H7 (cell line): ENCODE results near the gene KIFC3. TPM values are rescaled to one million over a fixed set of nuclear protein-coding genes. Genes with fewer than 3 reads are reported as not detected.
"Not testable (repeated sequence)": the region's sequence is repeated elsewhere in the genome, so short reads cannot be mapped to it uniquely, and the experiment has no call there.

ENCODE experiments used
- DNase-seq: peaks from one replicate; pipeline ENCODE4 v3.0.0; 2012
- H3K27me3 ChIP-seq: 2 replicates; pipeline ENCODE4 v1.6.0; 2011; ENCODE audit warnings: mild to moderate bottlenecking, low read length; ENCODE audit not compliant: control insufficient read depth, insufficient read depth
- H3K36me3 ChIP-seq: replicated peaks from 2 replicates; pipeline ENCODE4 v1.5.1; 2011; ENCODE audit warnings: low read length; ENCODE audit not compliant: control insufficient read depth, insufficient read depth
- H3K4me3 ChIP-seq: 2 replicates; pipeline ENCODE4 v1.5.1; 2011; ENCODE audit warnings: low read depth, mild to moderate bottlenecking, control low read depth, low read length, moderate library complexity; ENCODE audit not compliant: insufficient read depth
- total RNA-seq: library from RNA; depleted of rRNA; stranded (reverse); fragments of >200 nt; shearing (Covaris generic); gene quantifications from 2 replicates; pipeline ENCODE4 v1.2.3, GENCODE V29; 2014

KIFC3 gene
- total RNA-seq, 1 experiment from 2014 or later: 20.4 TPM

DNA sequence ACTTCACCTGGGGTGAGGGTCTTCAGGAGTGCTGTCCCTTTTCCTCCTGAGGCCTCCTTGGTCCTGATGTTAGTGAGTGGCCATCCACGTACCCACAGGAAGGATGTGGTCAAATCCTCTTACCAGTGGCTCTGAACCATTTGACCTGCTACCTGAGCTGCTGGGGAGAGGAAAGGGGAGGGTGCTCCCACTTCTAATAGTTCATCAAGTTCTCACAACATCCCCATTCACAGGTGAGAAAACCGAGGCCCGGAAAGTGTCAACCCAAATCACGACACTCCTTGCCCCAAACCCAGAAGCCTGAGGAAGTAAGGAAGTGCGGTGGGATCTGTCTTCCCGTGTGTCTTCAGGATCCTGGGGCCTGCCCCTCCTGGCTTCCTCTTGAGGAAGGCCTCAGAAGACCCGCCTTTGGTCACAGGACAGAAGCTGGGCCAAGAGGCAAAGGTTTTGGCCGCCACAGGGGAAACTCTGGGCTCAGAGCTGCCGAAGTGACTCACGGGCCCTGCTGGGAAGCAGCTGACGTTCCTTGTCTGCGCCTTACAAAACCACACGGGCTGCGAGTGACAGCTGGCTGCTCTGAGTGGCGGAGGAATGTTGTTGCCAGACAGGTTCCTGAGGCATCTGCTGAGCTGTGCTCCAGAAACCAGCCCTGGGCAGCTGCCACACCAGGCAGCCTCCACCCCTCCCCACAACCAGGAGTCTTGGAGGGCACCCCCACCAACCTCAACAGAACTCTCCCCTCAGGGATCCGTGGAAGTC, 13.9 kb upstream of the KIFC3 start:
- Histone ChIP-seq H3K27me3 (no peaks in the 10 kb centered on the region), H3K36me3 (no peaks in the 10 kb centered on the region), H3K4me3 (no peak overlapping the region)
- peak; percentile 80 for DNase-seq

DNA sequence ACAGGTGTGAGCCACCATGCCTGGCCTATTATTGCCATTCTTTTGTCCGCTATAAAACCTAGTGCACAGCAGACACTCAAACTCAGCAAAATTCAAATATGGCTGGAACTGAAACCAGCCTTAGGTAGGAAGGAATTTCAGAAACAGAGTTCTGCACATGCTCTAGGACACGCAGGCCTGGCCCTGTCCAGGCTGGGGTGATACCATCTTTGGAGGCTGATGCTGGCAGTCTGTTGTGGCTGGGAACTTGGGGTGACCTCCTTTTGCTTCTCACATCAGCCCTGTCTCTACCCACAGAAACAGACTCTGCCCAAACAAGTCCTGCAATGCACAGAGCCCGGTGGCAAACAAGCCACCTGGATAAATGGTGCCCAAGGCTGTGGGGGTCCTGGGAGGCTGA, 12.6 kb upstream of the KIFC3 start:
- Histone ChIP-seq H3K27me3 (no peaks in the 10 kb centered on the region), H3K4me3 (no peak overlapping the region), H3K36me3 (no peaks in the 10 kb centered on the region)
- no peak for DNase-seq

- no peak for DNase-seq
- H3K27me3 ChIP-seq: no peaks in the 10 kb centered on the region
- H3K4me3 ChIP-seq: no peak overlapping the region
- no peaks in the 10 kb centered on the region for H3K36me3 ChIP-seq
Observed at GRCh38 chr16:57813466-57813865, 11.2 kb upstream of the KIFC3 start.

DNA sequence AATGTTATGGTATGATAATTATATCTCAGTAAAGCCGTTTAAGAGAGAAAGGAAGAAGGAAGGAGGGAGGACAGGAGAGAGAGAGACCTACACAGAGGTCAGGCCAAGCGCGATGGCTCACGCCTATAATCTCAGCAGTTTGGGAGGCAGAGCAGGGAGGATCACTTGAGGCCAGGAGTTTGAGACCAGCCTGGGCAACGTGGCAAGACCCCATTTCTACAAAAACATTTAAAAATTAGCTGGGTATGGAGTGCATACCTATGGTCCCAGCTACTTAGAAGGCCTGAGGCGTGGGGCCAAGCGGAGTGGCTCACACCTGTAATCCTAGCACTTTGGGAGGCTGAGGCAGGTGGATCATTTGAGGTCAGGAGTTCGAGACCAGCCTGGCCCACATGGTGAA, 9.0 kb upstream of the KIFC3 start:
- not testable (repeated sequence) for DNase-seq, H3K27me3 ChIP-seq, H3K4me3 ChIP-seq, H3K36me3 ChIP-seq

DNA sequence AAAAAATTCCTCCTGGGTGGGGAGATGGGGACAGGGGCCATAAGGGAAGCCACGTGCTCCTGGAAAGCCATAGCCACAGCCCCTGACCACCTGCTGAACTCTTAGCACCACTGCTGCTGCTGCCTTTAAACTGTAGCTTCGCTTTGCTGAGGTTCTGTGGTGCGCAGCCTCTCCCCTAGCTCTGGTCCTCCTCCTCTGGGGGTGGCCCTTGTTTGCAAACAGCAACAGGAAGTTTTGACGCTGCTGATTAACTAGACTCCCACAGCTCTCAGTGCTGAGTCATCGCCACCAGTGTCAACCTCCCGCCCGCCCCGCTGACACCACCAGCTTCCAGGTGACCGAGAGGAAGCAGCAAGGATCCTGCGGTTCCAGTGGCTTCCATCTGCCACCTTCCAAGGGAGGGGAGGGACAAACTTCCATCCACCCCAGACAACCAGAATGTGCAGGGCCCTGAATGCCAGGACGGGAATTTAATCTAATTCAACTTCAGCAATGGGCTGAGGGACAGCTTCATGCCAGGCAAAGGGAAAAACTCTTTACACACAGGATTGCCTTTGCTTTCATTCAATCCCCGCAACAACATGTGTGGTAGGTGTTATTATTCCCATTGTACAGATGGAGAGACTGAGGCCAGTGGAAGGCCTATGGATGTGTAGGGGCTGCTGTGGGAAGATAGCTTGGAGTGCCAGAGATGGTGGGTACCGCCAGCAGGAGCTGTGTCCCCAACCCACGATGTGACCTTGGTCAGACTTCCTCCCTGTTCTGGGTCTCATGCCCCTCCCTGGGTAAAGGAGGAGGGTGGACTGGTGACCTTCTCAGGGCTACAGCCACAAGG, 8.1 kb upstream of the KIFC3 start:
- H3K4me3 ChIP-seq: no peak overlapping the region
- H3K27me3 ChIP-seq: no peaks in the 10 kb centered on the region
- no peaks in the 10 kb centered on the region for H3K36me3 ChIP-seq
- DNase-seq: peak; percentile 71

GRCh38 chr16:57809276-57810196, 7.2 kb upstream of the KIFC3 start:
- Histone ChIP-seq H3K36me3 (no peaks in the 10 kb centered on the region), H3K27me3 (no peaks in the 10 kb centered on the region), H3K4me3 (no peak overlapping the region)
- DNase-seq: no peak

GRCh38 chr16:57808589-57809228, 6.4 kb upstream of the KIFC3 start:
- no peaks in the 10 kb centered on the region for H3K36me3 ChIP-seq
- H3K4me3 ChIP-seq: no peak overlapping the region
- H3K27me3 ChIP-seq: no peaks in the 10 kb centered on the region
- no peak for DNase-seq

- Histone ChIP-seq H3K27me3 (no peaks in the 10 kb centered on the region), H3K36me3 (no peaks in the 10 kb centered on the region), H3K4me3 (no peak overlapping the region)
- peak; percentile 92 for DNase-seq
Observed at GRCh38 chr16:57807968-57808528, 5.8 kb upstream of the KIFC3 start.

GRCh38 chr16:57807252-57807967, 5.1 kb upstream of the KIFC3 start:
- Histone ChIP-seq H3K27me3 (no peaks in the 10 kb centered on the region), H3K4me3 (no peak overlapping the region), H3K36me3 (no peaks in the 10 kb centered on the region)
- no peak for DNase-seq

GRCh38 chr16:57805176-57805575, 2.9 kb upstream of the KIFC3 start:
- Histone ChIP-seq H3K4me3 (no peak overlapping the region), H3K27me3 (no peaks in the 10 kb centered on the region), H3K36me3 (no peaks in the 10 kb centered on the region)
- DNase-seq: no peak

DNA sequence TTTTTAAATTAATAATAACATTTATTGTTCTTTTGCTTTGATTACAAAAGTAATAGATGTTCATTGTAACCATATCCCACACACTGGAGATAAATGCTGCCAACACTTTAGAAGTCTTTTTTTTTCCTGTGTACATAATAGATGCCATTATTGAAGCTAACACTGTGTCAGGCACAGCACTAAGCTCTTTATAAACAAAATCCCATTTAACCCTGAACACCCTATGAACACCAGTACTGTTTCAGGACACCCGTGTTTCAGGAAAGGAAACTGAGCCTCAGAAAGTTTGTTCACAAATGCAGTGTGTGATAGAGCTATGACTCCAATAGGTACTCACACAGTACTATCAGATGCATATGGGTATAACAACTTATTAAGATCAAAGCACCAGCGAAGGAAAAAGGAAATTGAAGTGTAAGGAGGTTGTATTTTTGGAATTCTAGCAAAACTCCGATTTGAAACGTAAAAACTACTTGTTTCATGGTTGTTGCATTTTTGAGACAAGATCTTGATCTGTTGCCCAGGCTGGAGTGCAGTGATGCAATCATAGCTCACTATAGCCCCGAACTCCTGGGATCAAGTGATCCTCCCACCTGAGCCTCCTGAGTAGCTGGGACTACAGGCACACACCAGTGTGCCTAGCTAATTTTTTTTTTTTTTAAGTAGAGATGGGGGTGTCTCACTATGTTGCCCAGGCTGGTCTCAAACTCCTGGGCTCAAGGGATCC, 2.0 kb upstream of the KIFC3 start:
- no peak for DNase-seq
- no peak overlapping the region for H3K4me3 ChIP-seq
- no peaks in the 10 kb centered on the region for H3K36me3 ChIP-seq
- H3K27me3 ChIP-seq: no peaks in the 10 kb centered on the region

DNA sequence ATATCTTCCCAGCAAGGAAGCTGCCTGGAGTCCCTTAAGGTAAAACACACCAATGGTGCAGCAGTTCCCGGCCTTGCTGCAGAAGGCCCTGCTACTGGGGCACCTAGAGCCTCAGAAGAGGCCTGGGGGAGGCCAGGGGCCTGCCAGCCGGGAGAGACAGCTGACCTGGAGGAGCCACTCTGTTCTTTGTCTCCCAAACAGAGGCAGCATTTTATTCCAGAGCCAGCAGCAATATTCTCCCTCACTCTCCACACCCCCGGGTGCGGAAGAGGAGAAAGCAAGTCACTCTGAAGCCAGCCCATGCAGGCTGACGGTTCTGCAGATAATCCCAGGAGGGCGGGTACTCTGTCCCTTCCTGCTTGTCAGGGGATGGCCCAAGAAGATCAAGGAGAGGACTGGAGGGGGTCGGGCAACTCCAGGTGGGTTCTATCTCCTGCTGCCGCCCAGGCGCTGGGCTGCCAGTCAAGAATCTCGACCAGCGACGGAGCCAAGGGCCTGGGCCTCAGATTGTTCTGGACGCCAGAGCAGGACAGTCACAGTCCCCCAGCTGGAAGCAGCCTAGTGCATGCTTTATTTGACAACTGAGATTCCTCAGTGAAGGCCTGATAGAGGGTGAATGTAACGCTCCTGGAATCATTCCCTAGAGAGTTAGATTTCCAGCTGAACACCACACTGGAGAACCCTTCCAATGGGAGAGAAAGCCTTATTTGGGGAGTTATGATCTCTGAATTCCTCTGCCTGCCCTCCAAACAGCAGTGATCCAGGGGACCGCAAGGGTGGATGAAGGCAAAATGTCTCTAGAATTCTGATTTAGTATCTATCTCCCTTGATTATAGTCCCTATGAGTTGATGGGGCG, 1.1 kb upstream of the KIFC3 start:
- DNase-seq: peak; percentile 73
- peak overlapping the region; percentile 64; the same call in 1 of the 2 replicates for H3K4me3 ChIP-seq
- H3K27me3 ChIP-seq: no peaks in the 10 kb centered on the region
- no peaks in the 10 kb centered on the region for H3K36me3 ChIP-seq
